Islet of Langerhans (tissue), 1 donor: Measurements from ENCODE around the gene TNXB.
"Not testable (repeated sequence)": the region's sequence is repeated elsewhere in the genome, so short reads cannot be mapped to it uniquely, and the experiment has no call there.

Source experiments
- FAIRE-seq: peaks from one replicate; lab custom pipeline; 2011; peaks lifted over from hg19 to GRCh38; lab: Jason Lieb, UNC

Gene TNXB

GRCh38 chr6:32038878-32039277 is 70.3 kb downstream of the TNXB start:
- FAIRE-seq, result not testable (repeated sequence)

GRCh38 chr6:32037598-32038524 is 71.3 kb downstream of the TNXB start, which contains the start of gene CYP21A2:
Gene CYP21A2 (plus strand): TSS chr6:32038415. CDS start chr6:32038423, 8 bp downstream.
- not testable (repeated sequence) for FAIRE-seq

- not testable (repeated sequence) for FAIRE-seq
Measured at GRCh38 chr6:32037136-32037535, 72.0 kb downstream of the TNXB start.

- not testable (repeated sequence) for FAIRE-seq
Measured at GRCh38 chr6:32035283-32036013, 73.7 kb downstream of the TNXB start.

GRCh38 chr6:32029553-32029952 is 79.6 kb downstream of the TNXB start:
- not testable (repeated sequence) for FAIRE-seq

GRCh38 chr6:32028631-32029030 is 80.5 kb downstream of the TNXB start:
- not testable (repeated sequence) for FAIRE-seq

GRCh38 chr6:32022100-32022499 is 87.0 kb downstream of the TNXB start:
- FAIRE-seq, result not testable (repeated sequence)

- FAIRE-seq, result not testable (repeated sequence)
Measured at GRCh38 chr6:32014547-32014946, 94.6 kb downstream of the TNXB start, which contains the start of gene C4B. Gene C4B (plus strand): TSS chr6:32014795. CDS start chr6:32014846, 51 bp downstream.

GRCh38 chr6:32013738-32014137 is 95.4 kb downstream of the TNXB start:
- FAIRE-seq, result not testable (repeated sequence)

GRCh38 chr6:32012941-32013617 is 96.1 kb downstream of the TNXB start:
- not testable (repeated sequence) for FAIRE-seq

GRCh38 chr6:32010856-32011530 is 98.1 kb downstream of the TNXB start:
- FAIRE-seq, result not testable (repeated sequence)

GRCh38 chr6:32009537-32009936 is 99.6 kb downstream of the TNXB start:
- not testable (repeated sequence) for FAIRE-seq

- FAIRE-seq, result not testable (repeated sequence)
Measured at GRCh38 chr6:32008616-32009015, 100.5 kb downstream of the TNXB start.

GRCh38 chr6:32008037-32008436 is 101.1 kb downstream of the TNXB start:
- not testable (repeated sequence) for FAIRE-seq

- not testable (repeated sequence) for FAIRE-seq
Measured at GRCh38 chr6:32007086-32007485, 102.1 kb downstream of the TNXB start.

GRCh38 chr6:32005991-32006529 is 103.1 kb downstream of the TNXB start:
- FAIRE-seq, result not testable (repeated sequence)

- FAIRE-seq, result not testable (repeated sequence)
Measured at GRCh38 chr6:32005538-32005880, 103.6 kb downstream of the TNXB start.

GRCh38 chr6:32004864-32005537 is 104.1 kb downstream of the TNXB start:
- not testable (repeated sequence) for FAIRE-seq

GRCh38 chr6:32004393-32004792 is 104.7 kb downstream of the TNXB start:
- not testable (repeated sequence) for FAIRE-seq

- FAIRE-seq, result not testable (repeated sequence)
Measured at GRCh38 chr6:32003301-32003700, 105.8 kb downstream of the TNXB start.
